Measurements from ENCODE around the gene DPF3. TPM values are rescaled to one million over a fixed set of nuclear protein-coding genes. Genes with fewer than 3 reads are reported as not detected.

Gene DPF3
- total and polyA plus RNA-seq, 2 donors (not counting 1 experiment from before 2014, with no cell fraction given), result 3.4 to 10.2 TPM

DNA sequence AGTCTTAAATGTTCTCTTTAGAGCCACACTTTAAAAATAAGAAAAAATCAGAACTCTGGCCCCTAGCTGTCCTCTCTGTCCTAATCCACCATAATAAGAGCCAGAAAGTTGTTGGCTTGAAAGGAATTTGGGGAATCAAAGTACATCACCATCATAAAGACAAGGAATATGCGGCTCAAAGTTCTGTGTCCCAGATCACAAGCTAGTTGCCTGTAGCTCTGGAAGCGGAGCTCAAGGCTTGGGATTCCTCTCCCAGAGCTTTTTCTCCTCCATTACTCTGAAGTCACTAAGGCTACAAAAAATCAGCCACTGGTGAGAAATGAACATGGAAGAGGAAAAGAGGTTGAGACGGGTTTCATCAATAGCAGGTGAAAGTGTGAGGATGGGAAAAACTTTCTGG lies 6.4 kb downstream of the DPF3 start:
- H2AFZ ChIP-seq (ENCODE audit: insufficient read depth, low read depth, low read length, poor library complexity, severe bottlenecking), result no peak overlapping the region
- ChIA-PET CTCF (interaction anchor here (1.4 to 2.3 kb wide), 2 partner anchors 9 to 371 kb away, joined by 3 to 11 read pairs; no protein-coding TSS in a partner anchor), POLR2A (no interaction called here)
- intact Hi-C loops (cut with micrococcal nuclease), result no loop called here
- Mint-ChIP-seq H3K4me1 (peaks cover 40% of the 10 kb centered on the region), H3K4me3 (no peak overlapping the region), H3K9me3 (ENCODE audit: insufficient read depth) (no peaks in the 10 kb centered on the region), H3K27me3 (no peaks in the 10 kb centered on the region), H3K27ac (no peak overlapping the region)
- no CpG with 5 or more reads among the region's 3 CpGs for WGBS (ENCODE audit: insufficient coverage)
- ATAC-seq (ENCODE audit: low read depth) (no peak), DNase-seq (no peak)
- no peak overlapping the region for H3K4me2 ChIP-seq (replicated peaks; ENCODE audit: low read depth, low read length, poor library complexity, severe bottlenecking)
- H3K4me1 ChIP-seq (ENCODE audit: control insufficient read depth in 2 of 2, insufficient read depth in 2 of 2, low read length in 2 of 2), result peaks cover 12 to 24% of the 10 kb centered on the region in 2 donors
- no peak overlapping the region for H3K27ac ChIP-seq (ENCODE audit: low read length in 2 of 2)
- no peak overlapping the region for H3K9ac ChIP-seq (ENCODE audit: low read length)
- no peak for TF ChIP-seq EZH2 (IDR thresholded peaks at IDR 0.05; ENCODE audit: borderline replicate concordance, insufficient read depth, low read depth, low read length, poor library complexity, severe bottlenecking)
- TF ChIP-seq, protein P1, sequence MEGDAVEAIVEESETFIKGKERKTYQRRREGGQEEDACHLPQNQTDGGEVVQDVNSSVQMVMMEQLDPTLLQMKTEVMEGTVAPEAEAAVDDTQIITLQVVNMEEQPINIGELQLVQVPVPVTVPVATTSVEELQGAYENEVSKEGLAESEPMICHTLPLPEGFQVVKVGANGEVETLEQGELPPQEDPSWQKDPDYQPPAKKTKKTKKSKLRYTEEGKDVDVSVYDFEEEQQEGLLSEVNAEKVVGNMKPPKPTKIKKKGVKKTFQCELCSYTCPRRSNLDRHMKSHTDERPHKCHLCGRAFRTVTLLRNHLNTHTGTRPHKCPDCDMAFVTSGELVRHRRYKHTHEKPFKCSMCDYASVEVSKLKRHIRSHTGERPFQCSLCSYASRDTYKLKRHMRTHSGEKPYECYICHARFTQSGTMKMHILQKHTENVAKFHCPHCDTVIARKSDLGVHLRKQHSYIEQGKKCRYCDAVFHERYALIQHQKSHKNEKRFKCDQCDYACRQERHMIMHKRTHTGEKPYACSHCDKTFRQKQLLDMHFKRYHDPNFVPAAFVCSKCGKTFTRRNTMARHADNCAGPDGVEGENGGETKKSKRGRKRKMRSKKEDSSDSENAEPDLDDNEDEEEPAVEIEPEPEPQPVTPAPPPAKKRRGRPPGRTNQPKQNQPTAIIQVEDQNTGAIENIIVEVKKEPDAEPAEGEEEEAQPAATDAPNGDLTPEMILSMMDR (IDR thresholded peaks at IDR 0.05), result no peak
- H3K9me3 ChIP-seq (ENCODE audit: control extremely low read depth in 1 of 3, control insufficient read depth in 2 of 3, insufficient read depth in 1 of 3, low read length in 2 of 3), result peaks cover 0 to 5% (median 0%) of the 10 kb centered on the region in 3 donors
- peaks cover 0 to 3% (median 0%) of the 10 kb centered on the region in 4 experiments for H3K27me3 ChIP-seq (replicated peaks in 1 of 4; ENCODE audit: control extremely low read depth in 1 of 4, control insufficient read depth in 3 of 4, insufficient read depth in 4 of 4, low read length in 3 of 4)
- no peak overlapping the region for H3K4me3 ChIP-seq (ENCODE audit: control extremely low read depth in 1 of 5, extremely low read depth in 1 of 5, insufficient read depth in 1 of 5, low read depth in 2 of 5, low read length in 4 of 5)
- peaks cover 71% of the 10 kb centered on the region for H3K79me2 ChIP-seq (ENCODE audit: control insufficient read depth, insufficient read depth, low read length)
- peaks cover 5% of the 10 kb centered on the region for H4K20me1 ChIP-seq (ENCODE audit: control insufficient read depth, insufficient read depth, low read length, poor library complexity, severe bottlenecking)
- H3K36me3 ChIP-seq (replicated peaks in 1 of 2; ENCODE audit: control extremely low read depth in 1 of 2, control insufficient read depth in 1 of 2, extremely low read depth in 1 of 2, insufficient read depth in 2 of 2, low read length in 1 of 2), result peaks cover 0 to 5% of the 10 kb centered on the region in 2 experiments

DNA sequence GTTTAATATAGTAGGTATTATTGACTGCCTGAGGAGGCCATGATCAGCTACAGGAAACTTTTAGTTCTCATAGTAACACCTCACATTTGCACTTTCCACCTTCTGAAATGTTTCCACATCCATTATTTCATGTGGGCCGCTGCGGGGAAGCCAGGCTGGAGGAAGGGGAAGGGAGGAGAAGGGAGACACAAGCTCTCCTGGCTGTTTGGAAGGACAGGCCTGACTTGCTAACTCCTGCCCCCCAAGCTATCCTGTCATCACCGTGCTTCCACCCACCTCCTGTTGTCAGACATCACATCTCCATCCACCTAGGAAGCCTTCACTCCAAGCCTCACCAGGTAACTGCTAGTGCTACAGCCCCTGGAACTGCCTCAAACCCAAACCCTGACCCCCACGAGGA lies 9.5 kb downstream of the DPF3 start:
- H3K9me3 ChIP-seq (ENCODE audit: control extremely low read depth in 1 of 3, control insufficient read depth in 2 of 3, insufficient read depth in 1 of 3, low read length in 2 of 3), result peaks cover 0 to 7% (median 0%) of the 10 kb centered on the region in 3 donors
- ATAC-seq (ENCODE audit: low read depth), result no peak
- ChIA-PET POLR2A (interaction anchor here (0.7 kb wide), 1 partner anchor 9 kb away, joined by 6 read pairs; no protein-coding TSS in a partner anchor), CTCF (interaction anchor here (0.7 to 1.3 kb wide), 3 partner anchors 20 to 367 kb away, joined by 3 to 5 read pairs (median 3); partner anchors contain the start of gene ZFYVE1)
- H3K4me3 ChIP-seq (ENCODE audit: control extremely low read depth in 1 of 5, extremely low read depth in 1 of 5, insufficient read depth in 1 of 5, low read depth in 2 of 5, low read length in 4 of 5), result no peak overlapping the region
- intact Hi-C loops (cut with micrococcal nuclease), result no loop called here
- H3K27me3 ChIP-seq (replicated peaks in 1 of 4; ENCODE audit: control extremely low read depth in 1 of 4, control insufficient read depth in 3 of 4, insufficient read depth in 4 of 4, low read length in 3 of 4), result no peaks in the 10 kb centered on the region
- H3K79me2 ChIP-seq (ENCODE audit: control insufficient read depth, insufficient read depth, low read length), result peaks cover 77% of the 10 kb centered on the region
- no peak overlapping the region for H3K4me3 Mint-ChIP-seq
- no peak overlapping the region for H2AFZ ChIP-seq (ENCODE audit: insufficient read depth, low read depth, low read length, poor library complexity, severe bottlenecking)
- DNase-seq, result no peak
- no peaks in the 10 kb centered on the region for H3K27me3 Mint-ChIP-seq
- H4K20me1 ChIP-seq (ENCODE audit: control insufficient read depth, insufficient read depth, low read length, poor library complexity, severe bottlenecking), result peaks cover 16% of the 10 kb centered on the region
- no peak overlapping the region for H3K4me2 ChIP-seq (replicated peaks; ENCODE audit: low read depth, low read length, poor library complexity, severe bottlenecking)
- H3K27ac Mint-ChIP-seq, result no peak overlapping the region
- no peak overlapping the region for H3K27ac ChIP-seq (ENCODE audit: low read length in 2 of 2)
- H3K4me1 Mint-ChIP-seq, result peaks cover 34% of the 10 kb centered on the region
- no peak overlapping the region for H3K9ac ChIP-seq (ENCODE audit: low read length)
- H3K9me3 Mint-ChIP-seq (ENCODE audit: insufficient read depth), result no peaks in the 10 kb centered on the region
- peaks cover 13 to 24% of the 10 kb centered on the region in 2 donors for H3K4me1 ChIP-seq (ENCODE audit: control insufficient read depth in 2 of 2, insufficient read depth in 2 of 2, low read length in 2 of 2)
- H3K36me3 ChIP-seq (replicated peaks in 1 of 2; ENCODE audit: control extremely low read depth in 1 of 2, control insufficient read depth in 1 of 2, extremely low read depth in 1 of 2, insufficient read depth in 2 of 2, low read length in 1 of 2), result peaks cover 0 to 5% of the 10 kb centered on the region in 2 experiments
- 80% methylated on average over 1 of the region's 4 CpGs for WGBS (ENCODE audit: insufficient coverage)
- no peak for TF ChIP-seq EZH2 (IDR thresholded peaks at IDR 0.05; ENCODE audit: borderline replicate concordance, insufficient read depth, low read depth, low read length, poor library complexity, severe bottlenecking)
- TF ChIP-seq, protein P1 (IDR thresholded peaks at IDR 0.05), result no peak

Data from B cell (primary cell).